ENCODE results near the gene KRT83. TPM values are rescaled to one million over a fixed set of nuclear protein-coding genes. Genes with fewer than 3 reads are reported as not detected.
"Not testable (repeated sequence)": the region's sequence is repeated elsewhere in the genome, so short reads cannot be mapped to it uniquely, and the experiment has no call there.

The KRT83 gene
- total RNA-seq, 1 donor from 2014 or later = not detected

DNA sequence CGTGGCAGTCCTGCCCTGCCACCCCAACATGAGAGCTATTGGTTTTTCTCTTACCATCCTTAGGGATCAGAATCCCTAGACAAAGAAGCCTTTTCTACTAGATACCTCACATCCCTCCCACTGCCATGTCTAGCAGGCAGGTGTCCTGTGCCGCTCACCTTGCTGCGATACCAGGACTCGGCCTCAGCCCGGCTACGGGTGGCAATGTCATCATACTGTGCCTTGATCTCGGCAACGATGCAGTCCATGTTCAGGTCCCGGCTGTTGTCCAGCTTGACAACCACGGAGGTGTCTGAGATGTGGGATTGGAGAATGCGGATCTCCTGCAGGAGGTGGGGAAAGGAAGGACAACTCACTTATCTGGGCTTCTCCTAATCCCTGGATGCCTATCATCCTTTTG, 4.5 kb downstream of the KRT83 start:
- no peak for ATAC-seq
- TF ChIP-seq, protein P1, sequence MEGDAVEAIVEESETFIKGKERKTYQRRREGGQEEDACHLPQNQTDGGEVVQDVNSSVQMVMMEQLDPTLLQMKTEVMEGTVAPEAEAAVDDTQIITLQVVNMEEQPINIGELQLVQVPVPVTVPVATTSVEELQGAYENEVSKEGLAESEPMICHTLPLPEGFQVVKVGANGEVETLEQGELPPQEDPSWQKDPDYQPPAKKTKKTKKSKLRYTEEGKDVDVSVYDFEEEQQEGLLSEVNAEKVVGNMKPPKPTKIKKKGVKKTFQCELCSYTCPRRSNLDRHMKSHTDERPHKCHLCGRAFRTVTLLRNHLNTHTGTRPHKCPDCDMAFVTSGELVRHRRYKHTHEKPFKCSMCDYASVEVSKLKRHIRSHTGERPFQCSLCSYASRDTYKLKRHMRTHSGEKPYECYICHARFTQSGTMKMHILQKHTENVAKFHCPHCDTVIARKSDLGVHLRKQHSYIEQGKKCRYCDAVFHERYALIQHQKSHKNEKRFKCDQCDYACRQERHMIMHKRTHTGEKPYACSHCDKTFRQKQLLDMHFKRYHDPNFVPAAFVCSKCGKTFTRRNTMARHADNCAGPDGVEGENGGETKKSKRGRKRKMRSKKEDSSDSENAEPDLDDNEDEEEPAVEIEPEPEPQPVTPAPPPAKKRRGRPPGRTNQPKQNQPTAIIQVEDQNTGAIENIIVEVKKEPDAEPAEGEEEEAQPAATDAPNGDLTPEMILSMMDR (IDR thresholded peaks at IDR 0.05) = no peak
- peaks cover 30% of the 10 kb centered on the region for H3K27me3 ChIP-seq

DNA sequence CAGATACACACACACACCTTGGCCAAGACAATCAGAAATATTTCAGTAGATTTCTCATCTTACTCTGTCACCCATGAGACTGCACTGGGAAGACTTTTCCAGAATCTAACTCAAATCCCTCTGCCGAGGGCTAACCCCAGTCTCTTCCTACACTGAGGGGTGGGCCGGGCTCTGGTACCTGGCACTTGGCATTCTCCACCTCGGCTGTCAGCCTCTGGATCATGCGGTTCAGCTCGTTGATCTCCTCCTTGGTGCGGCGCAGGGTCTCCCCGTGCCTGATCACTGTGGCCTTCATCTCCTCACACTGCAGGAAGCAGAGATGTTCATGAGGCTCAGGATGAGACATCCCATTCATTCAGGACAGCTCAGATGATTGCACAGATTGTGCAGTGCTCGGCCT, 4.9 kb downstream of the KRT83 start:
- Histone ChIP-seq H3K27ac (no peak overlapping the region), H3K27me3 (peaks cover 31% of the 10 kb centered on the region), H3K9me3 (no peaks in the 10 kb centered on the region), H3K4me1 (no peaks in the 10 kb centered on the region), H3K36me3 (no peaks in the 10 kb centered on the region), H3K4me3 (no peak overlapping the region)
- TF ChIP-seq, protein P1 (IDR thresholded peaks at IDR 0.05) = no peak
- ATAC-seq (no peak), DNase-seq (no peak)
- intact Hi-C loops (cut with DNase I) = no loop called here

More for the DNA sequence above, 4.5 kb downstream of the KRT83 start:
- no peak overlapping the region for H3K27ac ChIP-seq
- H3K4me1 ChIP-seq = no peaks in the 10 kb centered on the region
- no peaks in the 10 kb centered on the region for H3K36me3 ChIP-seq
- DNase-seq = no peak
- no peak overlapping the region for H3K4me3 ChIP-seq
- intact Hi-C loops (cut with DNase I) = no loop called here
- no peaks in the 10 kb centered on the region for H3K9me3 ChIP-seq

DNA sequence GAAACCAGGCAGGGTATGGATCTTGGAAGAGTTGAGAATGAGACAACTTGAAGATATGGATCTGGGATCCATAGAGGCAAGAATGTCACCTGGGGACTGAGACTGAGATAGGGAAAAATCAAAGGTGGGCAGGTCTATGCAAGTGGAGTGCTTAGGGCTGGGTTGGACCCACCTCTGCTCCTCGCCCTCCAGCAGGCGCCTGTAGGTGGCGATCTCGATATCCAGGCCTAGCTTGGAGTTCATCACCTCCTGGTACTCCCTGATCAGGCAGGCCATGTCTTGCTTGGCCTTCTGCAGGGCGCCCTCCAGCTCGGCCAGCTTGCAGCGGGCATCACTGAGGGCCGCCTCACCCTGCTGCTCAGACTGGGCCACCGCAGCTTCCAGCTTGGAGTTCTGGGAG, 5.5 kb downstream of the KRT83 start:
- H3K36me3 ChIP-seq; H3K4me3 ChIP-seq; H3K4me1 ChIP-seq; H3K9me3 ChIP-seq; H3K27ac ChIP-seq; ATAC-seq; intact Hi-C loops (cut with DNase I); DNase-seq: not testable (repeated sequence)
- H3K27me3 ChIP-seq = peaks cover 31% of the 10 kb centered on the region
- TF ChIP-seq, protein P1 (IDR thresholded peaks at IDR 0.05) = peak; percentile 22

DNA sequence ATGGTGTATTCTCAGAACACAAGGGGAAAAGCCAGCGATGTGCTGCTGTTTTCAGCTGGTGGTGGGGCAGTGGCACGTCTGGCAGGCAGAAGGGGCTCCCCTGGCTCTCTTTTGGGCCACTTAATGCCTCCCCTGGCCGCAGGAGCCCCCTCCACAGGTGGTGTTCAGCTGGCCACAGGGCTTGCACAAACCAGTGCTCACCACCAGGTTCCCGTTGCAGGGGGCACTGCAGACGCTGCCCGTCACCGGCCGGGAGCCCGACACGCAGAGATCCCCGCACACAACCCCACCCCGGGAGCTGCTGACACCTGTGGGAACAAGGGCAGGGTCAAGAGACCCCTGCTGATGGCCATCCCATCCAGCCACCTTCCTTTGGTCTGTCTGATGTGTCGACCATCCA, 6.7 kb downstream of the KRT83 start:
- TF ChIP-seq, protein P1 (IDR thresholded peaks at IDR 0.05) = no peak
- Histone ChIP-seq H3K36me3 (no peaks in the 10 kb centered on the region), H3K27me3 (peaks cover 26% of the 10 kb centered on the region), H3K4me1 (no peaks in the 10 kb centered on the region), H3K9me3 (no peaks in the 10 kb centered on the region), H3K27ac (no peak overlapping the region), H3K4me3 (no peak overlapping the region)
- no peak for DNase-seq
- intact Hi-C loops (cut with DNase I) = no loop called here
- ATAC-seq = no peak

DNA sequence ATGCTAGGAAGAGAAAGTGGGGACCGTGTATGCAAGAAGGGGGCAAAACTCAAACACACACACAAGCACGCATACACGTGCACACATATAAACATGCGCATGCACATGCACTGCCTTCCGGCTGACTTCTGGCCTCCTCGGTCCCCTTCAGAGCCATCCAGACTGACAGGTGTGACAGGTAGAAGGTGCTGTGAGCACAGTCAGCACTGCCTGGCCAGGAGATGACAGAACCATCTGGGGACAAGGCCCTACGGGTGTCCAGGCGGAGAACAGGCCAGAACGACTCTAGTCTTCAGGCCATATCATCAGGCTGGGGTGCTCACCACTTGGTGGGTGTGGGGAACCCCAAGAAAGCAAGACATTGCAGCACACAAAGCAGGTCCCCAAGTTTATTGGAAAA, 7.3 kb downstream of the KRT83 start:
- H3K9me3 ChIP-seq = no peaks in the 10 kb centered on the region
- H3K4me3 ChIP-seq = no peak overlapping the region
- H3K36me3 ChIP-seq = no peaks in the 10 kb centered on the region
- ATAC-seq (no peak), DNase-seq (no peak)
- intact Hi-C loops (cut with DNase I) = no loop called here
- no peaks in the 10 kb centered on the region for H3K4me1 ChIP-seq
- peaks cover 27% of the 10 kb centered on the region for H3K27me3 ChIP-seq
- no peak overlapping the region for H3K27ac ChIP-seq
- TF ChIP-seq, protein P1 (IDR thresholded peaks at IDR 0.05) = no peak

DNA sequence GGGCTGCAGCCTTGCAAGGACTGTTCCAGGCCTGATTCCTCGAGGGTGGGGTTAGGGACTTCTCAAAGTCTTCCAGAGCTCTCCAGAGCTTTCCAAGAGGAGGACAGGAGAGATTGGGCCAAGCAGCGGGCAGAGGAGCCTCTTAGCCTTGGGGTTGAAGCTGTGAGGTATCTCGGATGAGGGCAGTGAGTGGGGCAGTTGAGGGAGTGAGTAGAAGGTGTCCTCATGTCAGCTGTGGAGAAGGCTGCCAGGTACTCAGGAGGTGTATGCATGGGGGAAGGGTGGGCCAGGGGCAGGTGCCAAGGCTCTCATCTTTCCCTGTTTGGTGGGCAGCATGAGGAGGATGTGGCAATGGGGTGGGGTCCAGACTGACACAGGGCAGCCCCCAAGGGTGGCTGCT, 7.7 kb downstream of the KRT83 start:
- DNase-seq (no peak), ATAC-seq (no peak)
- H3K27ac ChIP-seq = no peak overlapping the region
- no peaks in the 10 kb centered on the region for H3K4me1 ChIP-seq
- H3K27me3 ChIP-seq = peaks cover 31% of the 10 kb centered on the region
- TF ChIP-seq, protein P1 (IDR thresholded peaks at IDR 0.05) = no peak
- H3K9me3 ChIP-seq = no peaks in the 10 kb centered on the region
- no peak overlapping the region for H3K4me3 ChIP-seq
- intact Hi-C loops (cut with DNase I) = no loop called here
- H3K36me3 ChIP-seq = no peaks in the 10 kb centered on the region

Measured in upper lobe of right lung (tissue), 1 donor.